ENCODE measurements around the gene NFIA. TPM values are rescaled to one million over a fixed set of nuclear protein-coding genes. Genes with fewer than 3 reads are reported as not detected.

The NFIA gene
- total and polyA plus RNA-seq, 2 of the 13 experiments (the other 11 are each of a cell fraction or from before 2014, with no cell fraction given): 14.7 to 28.5 TPM

DNA sequence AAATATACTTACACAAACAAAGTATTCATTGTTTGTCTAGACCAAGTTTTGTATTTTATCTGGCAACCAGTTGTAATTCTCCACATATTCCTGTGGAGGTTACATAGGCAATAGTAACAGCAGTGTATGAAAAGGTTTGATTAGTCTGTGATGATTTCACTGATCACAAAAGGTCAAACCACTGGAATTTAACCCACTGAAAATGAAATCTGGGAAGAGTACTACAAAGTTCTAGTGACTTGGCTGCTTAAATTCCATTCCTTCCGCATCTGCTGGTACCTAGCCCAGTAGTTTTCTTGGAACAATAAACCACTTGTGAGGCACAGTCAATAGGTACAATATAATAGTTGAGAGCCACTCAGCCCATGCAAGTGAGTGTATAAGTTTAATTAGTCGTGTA, 205.4 kb downstream of the NFIA start (continued):
- TF ChIP-seq, protein P1, sequence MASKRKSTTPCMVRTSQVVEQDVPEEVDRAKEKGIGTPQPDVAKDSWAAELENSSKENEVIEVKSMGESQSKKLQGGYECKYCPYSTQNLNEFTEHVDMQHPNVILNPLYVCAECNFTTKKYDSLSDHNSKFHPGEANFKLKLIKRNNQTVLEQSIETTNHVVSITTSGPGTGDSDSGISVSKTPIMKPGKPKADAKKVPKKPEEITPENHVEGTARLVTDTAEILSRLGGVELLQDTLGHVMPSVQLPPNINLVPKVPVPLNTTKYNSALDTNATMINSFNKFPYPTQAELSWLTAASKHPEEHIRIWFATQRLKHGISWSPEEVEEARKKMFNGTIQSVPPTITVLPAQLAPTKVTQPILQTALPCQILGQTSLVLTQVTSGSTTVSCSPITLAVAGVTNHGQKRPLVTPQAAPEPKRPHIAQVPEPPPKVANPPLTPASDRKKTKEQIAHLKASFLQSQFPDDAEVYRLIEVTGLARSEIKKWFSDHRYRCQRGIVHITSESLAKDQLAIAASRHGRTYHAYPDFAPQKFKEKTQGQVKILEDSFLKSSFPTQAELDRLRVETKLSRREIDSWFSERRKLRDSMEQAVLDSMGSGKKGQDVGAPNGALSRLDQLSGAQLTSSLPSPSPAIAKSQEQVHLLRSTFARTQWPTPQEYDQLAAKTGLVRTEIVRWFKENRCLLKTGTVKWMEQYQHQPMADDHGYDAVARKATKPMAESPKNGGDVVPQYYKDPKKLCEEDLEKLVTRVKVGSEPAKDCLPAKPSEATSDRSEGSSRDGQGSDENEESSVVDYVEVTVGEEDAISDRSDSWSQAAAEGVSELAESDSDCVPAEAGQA (IDR thresholded peaks at IDR 0.05; ENCODE audit: low read depth): no peak
- TF ChIP-seq, protein P1 (CRISPR knock-in tag; IDR thresholded peaks at IDR 0.05; ENCODE audit: borderline replicate concordance): no peak
- TF ChIP-seq ZBTB1 (CRISPR knock-in tag; IDR thresholded peaks at IDR 0.05; ENCODE audit: borderline replicate concordance) (no peak), FOXA3 (CRISPR knock-in tag; IDR thresholded peaks at IDR 0.05) (no peak), ZNF766 (CRISPR knock-in tag; IDR thresholded peaks at IDR 0.05; ENCODE audit: borderline replicate concordance) (no peak), MATR3 (CRISPR knock-in tag; IDR thresholded peaks at IDR 0.05) (no peak), HCFC1 (IDR thresholded peaks at IDR 0.05; ENCODE audit: low read depth, low read length) (no peak), PLRG1 (conservative IDR thresholded peaks at IDR 0.05) (no peak), ASH2L (IDR thresholded peaks at IDR 0.05; ENCODE audit: insufficient read length, low read depth, low read length) (no peak)
- TF ChIP-seq, protein P2, sequence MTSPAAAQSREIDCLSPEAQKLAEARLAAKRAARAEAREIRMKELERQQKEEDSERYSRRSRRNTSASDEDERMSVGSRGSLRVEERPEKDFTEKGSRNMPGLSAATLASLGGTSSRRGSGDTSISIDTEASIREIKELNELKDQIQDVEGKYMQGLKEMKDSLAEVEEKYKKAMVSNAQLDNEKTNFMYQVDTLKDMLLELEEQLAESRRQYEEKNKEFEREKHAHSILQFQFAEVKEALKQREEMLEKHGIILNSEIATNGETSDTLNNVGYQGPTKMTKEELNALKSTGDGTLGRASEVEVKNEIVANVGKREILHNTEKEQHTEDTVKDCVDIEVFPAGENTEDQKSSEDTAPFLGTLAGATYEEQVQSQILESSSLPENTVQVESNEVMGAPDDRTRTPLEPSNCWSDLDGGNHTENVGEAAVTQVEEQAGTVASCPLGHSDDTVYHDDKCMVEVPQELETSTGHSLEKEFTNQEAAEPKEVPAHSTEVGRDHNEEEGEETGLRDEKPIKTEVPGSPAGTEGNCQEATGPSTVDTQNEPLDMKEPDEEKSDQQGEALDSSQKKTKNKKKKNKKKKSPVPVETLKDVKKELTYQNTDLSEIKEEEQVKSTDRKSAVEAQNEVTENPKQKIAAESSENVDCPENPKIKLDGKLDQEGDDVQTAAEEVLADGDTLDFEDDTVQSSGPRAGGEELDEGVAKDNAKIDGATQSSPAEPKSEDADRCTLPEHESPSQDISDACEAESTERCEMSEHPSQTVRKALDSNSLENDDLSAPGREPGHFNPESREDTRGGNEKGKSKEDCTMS (CRISPR knock-in tag; conservative IDR thresholded peaks at IDR 0.05): no peak
